T-helper 22 cell (primary cell): ENCODE measurements around the gene LARGE1.

Experiments used
- DNase-seq: peaks from one replicate; pipeline ENCODE4 v3.0.0-alpha.2; 2020; ENCODE audit warnings: low read depth

The LARGE1 gene

DNA sequence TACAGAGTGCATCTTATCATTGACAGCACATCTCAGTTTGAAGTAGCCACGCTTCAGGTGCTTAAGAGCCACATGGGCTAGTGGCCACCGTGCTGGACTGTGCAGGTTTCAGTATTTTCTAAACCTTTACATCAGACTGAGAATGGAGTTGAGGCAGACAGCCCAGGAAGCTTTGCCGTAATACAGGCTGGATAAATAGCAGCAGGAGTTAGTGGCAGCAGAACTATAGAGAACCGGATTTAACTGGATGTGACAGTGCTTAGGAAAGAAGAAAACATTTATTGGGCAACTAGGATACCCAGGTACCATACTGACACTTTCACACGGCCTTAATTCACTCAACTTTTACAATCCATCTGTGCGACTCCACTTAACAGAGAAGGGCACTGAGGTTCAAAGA lies 145.5 kb downstream of the LARGE1 start:
- no peak for DNase-seq

GRCh38 chr22:33772745-33773144 lies 147.5 kb downstream of the LARGE1 start:
- no peak for DNase-seq

DNA sequence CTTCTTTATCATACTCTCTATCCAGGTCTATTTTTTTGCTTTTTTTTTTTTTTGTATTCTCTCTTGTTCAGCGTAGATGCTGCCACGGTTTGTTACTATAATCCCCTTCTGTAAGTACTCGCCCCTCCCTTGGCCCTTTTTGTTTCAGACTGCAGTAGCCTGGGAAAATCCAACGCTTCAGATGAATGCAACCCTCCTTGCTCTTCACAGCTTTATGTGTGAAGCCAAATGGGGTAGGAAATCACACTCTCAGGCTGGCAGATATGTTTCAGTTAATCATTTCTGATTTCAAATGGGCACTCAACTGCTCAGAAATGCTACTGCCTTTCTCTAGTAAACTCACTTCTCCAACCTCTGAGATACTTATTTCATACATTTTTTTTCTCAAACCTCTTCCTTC lies 149.1 kb downstream of the LARGE1 start:
- no peak for DNase-seq

- no peak for DNase-seq
Measured at GRCh38 chr22:33770723-33771122, 149.6 kb downstream of the LARGE1 start.

- no peak for DNase-seq
Measured at GRCh38 chr22:33766091-33766490, 154.2 kb downstream of the LARGE1 start.

GRCh38 chr22:33758961-33759360 lies 161.3 kb downstream of the LARGE1 start:
- no peak for DNase-seq

- DNase-seq = no peak
Measured at GRCh38 chr22:33757802-33758483, 162.3 kb downstream of the LARGE1 start.

- no peak for DNase-seq
Measured at GRCh38 chr22:33757041-33757801, 163.1 kb downstream of the LARGE1 start.

- no peak for DNase-seq
Measured at GRCh38 chr22:33756508-33756949, 163.7 kb downstream of the LARGE1 start.

- DNase-seq = no peak
Measured at GRCh38 chr22:33748714-33749113, 171.6 kb downstream of the LARGE1 start.

DNA sequence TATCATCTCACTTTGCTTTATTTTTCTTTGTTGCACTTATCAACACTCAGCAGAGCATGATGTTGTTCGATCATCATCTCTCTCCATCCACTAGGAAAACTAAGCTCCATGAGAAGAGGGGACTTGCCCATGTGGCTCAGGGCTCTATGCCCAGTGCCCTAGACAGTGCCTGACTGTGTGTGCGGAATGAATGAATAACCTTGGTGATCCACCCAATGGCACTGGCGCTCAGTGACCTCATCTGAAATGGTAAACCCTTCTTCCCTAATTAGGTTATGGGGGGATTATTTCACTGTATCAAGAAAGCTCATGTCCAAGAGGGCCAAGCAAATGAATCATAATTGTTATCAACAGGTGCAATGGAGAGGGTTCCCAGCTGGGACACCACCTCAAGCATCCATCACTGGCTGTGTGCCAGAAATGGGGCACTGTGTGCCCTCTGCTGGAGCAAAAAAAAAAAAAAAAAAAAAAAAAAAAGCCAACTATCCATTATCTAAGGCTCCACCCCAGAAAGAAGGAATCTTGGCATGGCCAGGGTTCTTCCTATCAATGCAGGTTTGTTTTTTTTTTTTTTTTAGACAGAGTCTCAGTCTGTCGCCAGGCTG lies 172.6 kb downstream of the LARGE1 start:
- DNase-seq = no peak

DNA sequence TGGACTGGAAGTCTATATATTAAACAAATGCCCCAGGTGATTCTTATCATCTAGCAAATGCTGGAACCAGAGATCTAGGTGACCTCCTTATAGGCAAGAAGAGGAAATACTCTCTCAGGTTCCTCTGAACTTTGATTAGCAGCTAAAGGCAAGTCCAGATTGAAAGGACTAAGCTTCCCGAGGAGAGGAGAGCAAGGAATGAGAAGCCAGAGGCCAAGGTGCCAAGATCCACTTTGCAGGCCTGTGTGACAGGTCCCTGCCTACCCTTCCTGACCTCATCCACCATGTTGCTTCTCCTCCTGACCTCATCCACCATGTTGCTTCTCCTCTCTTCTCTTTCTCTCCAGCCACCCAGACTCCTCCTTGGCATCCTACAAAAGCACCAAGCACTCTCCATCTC lies 173.2 kb downstream of the LARGE1 start:
- no peak for DNase-seq

DNA sequence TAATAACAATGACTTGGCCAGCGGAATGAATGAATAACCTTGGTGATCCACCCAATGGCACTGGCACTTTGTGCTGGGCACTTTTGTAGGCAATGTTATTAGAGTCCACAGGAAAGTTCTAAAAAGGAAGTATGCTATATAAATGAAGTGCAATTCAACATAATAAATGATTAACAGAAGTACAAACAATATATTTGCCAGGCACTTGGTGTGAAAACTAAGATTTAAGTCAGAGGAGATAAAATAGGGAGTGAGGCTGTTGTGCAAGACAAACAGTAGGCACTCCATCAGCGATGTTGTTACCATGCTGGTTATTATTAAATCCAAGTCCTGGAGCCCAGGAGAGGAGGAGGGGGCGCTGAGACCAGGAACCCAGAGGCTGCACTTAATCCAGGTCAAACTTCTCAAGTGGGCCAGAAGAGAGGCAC lies 173.8 kb downstream of the LARGE1 start:
- no peak for DNase-seq

GRCh38 chr22:33745501-33745900 lies 174.8 kb downstream of the LARGE1 start:
- DNase-seq = no peak

- no peak for DNase-seq
Measured at GRCh38 chr22:33743756-33744155, 176.5 kb downstream of the LARGE1 start.

DNA sequence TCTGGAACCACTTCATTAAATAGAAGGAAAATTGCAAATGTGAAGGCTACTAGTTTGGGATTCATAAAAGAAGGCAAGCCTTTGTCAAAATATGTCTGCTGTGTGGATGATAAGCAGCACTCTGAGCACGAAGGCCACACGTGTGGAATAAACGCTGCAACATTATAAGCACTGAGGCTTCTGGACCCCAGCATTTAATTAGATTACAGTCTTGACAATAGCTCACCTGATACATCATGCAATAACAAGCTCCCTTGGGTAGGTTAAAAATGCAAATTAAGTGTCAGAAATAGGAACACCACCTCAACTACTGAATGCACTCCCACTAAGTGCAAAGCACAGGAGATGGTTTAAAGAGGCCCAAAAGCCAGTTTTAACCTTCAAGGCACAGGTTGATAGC lies 179.3 kb downstream of the LARGE1 start:
- no peak for DNase-seq

GRCh38 chr22:33739516-33739915 lies 180.8 kb downstream of the LARGE1 start:
- DNase-seq = no peak

DNA sequence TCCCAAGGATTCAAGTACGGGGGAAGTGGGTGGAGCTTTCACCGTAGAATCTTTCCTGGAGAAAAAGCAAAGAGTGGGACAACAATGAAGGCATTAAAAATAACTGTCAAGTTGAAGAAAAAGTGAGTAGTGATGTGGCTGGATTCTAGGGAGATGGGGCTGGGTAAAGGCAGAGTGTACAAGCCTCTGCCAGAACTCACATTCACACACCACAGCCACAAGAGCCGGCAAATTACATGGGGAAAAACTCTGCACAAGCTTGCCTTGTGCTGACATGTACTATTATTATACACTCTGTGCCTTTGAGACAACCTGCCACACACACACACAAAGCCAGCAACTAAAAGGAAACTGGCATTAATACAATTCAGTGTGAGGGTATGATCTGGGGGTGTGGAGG lies 182.6 kb downstream of the LARGE1 start:
- no peak for DNase-seq

DNA sequence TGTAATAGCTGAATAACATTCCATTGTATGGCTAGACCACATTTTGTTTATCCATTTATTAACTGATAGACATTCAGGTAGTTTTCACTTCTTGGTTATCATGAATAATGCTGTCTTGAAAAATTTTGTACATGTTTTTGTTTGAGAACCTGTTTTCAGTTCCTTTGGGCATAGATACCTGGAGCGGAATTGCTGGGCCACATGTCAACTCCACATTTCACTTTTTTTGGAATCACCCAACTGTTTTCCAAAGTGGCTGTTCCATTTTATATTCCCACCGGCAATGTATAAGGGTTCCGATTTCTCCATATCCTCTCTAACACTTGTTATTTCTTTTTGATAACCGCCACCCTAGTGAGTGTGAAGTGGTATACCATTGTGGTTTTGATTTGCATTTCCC lies 184.3 kb downstream of the LARGE1 start:
- DNase-seq = no peak

DNA sequence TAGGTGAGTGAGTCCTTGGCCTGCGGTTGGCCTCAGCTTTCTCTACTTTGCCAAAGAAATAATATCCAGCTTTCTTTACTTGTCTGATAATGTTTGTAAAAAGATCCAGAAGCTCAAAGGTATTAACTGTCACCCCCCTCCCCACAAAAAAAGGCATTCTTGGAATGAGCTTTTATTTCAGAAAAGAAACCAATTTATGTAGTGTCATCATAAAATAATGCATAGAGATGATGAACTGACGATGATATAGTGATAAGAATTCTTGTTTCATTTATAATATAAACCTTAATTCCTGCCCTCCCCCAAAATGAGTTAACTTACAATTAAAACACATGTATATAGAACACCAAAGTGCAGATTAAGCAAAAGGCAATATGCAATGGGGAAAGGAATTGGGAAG lies 191.4 kb downstream of the LARGE1 start:
- no peak for DNase-seq

DNA sequence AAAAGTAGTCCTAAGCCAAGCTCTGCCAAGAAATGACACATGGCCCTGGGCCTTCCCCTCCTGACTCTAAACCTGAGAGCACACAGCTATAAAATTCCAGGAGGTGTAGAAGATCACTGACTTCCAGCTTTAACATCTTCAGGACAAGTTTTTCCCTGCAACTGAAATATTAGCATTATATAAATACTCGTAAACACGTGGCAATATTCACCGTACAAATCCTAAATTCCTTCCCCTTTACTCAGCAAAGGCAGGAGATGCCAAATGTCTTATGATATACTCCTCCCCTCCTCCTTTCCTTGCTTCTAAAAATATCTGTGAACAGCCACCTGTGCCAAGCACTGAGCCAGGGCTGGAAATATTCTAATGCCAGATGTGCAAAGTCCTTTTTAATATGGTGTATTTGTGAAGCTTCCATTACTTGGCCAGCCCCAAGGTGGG lies 194.0 kb downstream of the LARGE1 start:
- DNase-seq = no peak

- DNase-seq = no peak
Measured at GRCh38 chr22:33723915-33724314, 196.4 kb downstream of the LARGE1 start.

DNA sequence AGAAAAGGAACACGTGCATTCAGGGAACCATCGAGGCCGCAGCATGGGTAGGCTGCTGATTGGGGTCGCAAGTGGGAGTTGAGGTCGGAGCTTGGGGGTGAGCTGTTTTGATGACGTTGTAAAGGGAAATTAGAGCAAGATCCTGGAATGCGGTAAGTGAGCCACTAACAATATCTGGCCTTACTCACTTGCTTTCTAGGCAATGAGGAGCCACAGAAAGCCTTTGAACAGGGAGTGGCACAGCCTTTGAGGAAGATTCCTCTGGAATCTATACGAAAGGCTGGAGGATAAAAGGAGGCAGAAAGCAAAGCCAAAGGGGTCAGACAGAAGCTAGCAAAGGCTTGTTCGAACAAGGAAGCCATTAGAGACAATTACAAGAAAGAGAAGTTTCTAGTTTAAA lies 197.5 kb downstream of the LARGE1 start:
- no peak for DNase-seq
